SH-SY5Y (cell line): ENCODE results near the gene GALNTL6.

Experiments
- GATA2 ChIP-seq: IDR thresholded peaks from 2 replicates; pipeline ENCODE4 v1.6.1; 2011; ENCODE audit warnings: mild to moderate bottlenecking, low read depth, low read length
- GATA3 ChIP-seq: IDR thresholded peaks from 2 replicates; pipeline ENCODE4 v1.6.1; 2011; ENCODE audit warnings: low read depth, mild to moderate bottlenecking, low read length, moderate library complexity

DNA sequence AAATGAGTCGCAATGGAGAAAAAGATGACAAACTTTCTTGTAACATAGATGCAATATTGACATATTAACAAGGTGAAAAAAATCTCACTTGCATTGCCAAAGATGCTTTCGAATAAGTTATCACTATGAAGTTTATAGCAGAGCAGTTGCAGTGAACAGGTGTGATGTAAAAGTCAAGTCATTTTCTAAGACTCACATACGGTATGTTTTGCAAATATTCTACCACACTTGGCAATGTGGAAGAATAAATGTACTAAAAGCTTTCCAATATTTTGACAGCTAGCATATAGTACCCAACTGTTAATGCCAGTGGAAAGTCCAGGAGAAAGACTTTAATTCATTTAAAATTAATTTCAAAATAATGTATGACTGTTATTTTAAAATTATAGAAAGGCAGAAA lies 76.5 kb downstream of the GALNTL6 start:
- no peak for TF ChIP-seq GATA3
- TF ChIP-seq GATA2: no peak
